Muscle of back (tissue), 11 donors: ENCODE measurements around the gene TTC38. TPM values are rescaled to one million over a fixed set of nuclear protein-coding genes. Genes with fewer than 3 reads are reported as not detected.
A peak's percentile ranks its signal among the peaks of the same experiment; 100 is the strongest.

Experiments
- DNase-seq, 3 donors: peaks; one replicate each; pipeline versions ENCODE4 v3.0.0 to v3.0.0-alpha.2; 2013
- polyA plus RNA-seq, 10 donors: library from polyadenylated mRNA; unstranded; fragments of 120-200 nt; gene quantifications; one replicate each; pipeline ENCODE4 v1.2.1, GENCODE V29; 2013; ENCODE audit not compliant: insufficient read length in 10 of 10

The TTC38 gene
- polyA plus RNA-seq, 10 donors = 14.5 to 22.8 (median 18.1) TPM

GRCh38 chr22:46327691-46328465 is 60.1 kb downstream of the TTC38 start:
- no peak for DNase-seq

DNA sequence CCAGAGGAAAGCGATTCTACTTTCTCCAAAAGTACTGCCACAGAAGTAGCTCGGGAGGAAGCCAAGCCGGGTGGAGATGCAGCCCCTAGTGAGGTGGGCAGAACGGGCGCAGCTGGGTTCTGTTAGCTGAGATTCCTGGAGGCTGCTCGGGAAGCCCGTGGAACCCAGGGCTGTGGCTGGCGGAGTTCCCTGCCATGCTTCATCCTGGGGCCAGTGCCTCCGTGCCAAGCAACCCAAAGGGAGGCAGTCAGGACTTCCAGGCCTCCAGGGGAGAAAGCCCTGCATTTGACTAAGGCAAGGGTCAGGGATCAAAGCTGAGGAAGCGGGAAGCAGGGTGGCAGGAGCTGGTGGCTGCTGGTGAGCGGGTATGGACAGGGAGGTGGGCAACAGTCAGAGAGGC is 61.0 kb downstream of the TTC38 start:
- no peak for DNase-seq

GRCh38 chr22:46329616-46330015 is 61.8 kb downstream of the TTC38 start:
- no peak for DNase-seq

- DNase-seq = no peak
Measured at GRCh38 chr22:46330426-46330825, 62.6 kb downstream of the TTC38 start.

- DNase-seq = no peak
Measured at GRCh38 chr22:46331496-46331895, 63.7 kb downstream of the TTC38 start.

- DNase-seq = peak; percentile 84 to 95 (median 89)
Measured at GRCh38 chr22:46335201-46336118, 67.7 kb downstream of the TTC38 start, which contains the start of gene TRMU. TSS of gene TRMU (plus strand) at chr22:46335714. CDS start at chr22:46335765, 51 bp downstream.

GRCh38 chr22:46336119-46337078 is 68.6 kb downstream of the TTC38 start:
- peak in 1 of 3 donors; percentile 39 for DNase-seq

GRCh38 chr22:46337870-46338269 is 70.1 kb downstream of the TTC38 start:
- DNase-seq = no peak

DNA sequence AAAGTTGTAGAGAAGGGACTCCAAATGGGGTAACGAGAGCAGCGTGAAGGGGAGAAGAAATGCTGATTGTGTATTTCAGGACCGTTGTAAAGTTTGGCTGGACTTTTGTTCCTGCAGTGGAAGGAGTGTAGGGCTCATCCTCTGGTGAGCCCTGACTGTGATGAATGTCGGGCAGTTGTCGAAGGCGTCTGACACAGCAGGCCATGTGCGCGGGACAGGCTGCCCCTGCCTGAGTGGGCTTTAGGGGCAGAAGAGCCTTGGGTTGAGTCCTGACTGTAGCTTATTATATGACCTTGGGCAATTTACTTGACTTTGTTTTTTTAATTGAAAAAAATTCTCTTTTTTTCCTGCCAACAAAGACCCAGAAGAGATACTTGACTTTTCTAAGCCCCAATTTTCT is 70.8 kb downstream of the TTC38 start:
- DNase-seq = no peak

DNA sequence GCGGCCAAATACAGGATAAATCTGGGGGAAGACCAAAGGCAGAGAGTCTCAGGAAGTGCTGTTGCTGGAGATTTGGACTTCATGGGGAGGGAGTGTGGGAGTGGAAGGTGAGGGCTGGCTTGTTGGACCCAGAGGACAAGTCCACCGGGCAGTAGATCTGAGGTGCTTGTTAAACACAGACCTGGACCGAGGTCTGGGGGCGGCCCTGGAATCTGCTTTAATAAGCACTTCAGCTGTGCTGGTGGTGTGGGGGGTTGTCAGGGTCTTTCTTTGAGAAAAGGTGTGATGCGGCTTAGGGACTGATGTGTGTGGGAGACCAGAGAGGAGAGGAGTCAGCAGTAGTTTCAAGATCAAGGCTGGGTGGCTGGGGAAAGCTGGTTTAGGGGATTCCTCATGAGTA is 72.1 kb downstream of the TTC38 start:
- DNase-seq = no peak

GRCh38 chr22:46340676-46341075 is 72.9 kb downstream of the TTC38 start:
- no peak for DNase-seq

Other genes with a start within 250 kb of the TTC38 start
- gene PPARA, start 117.5 kb upstream of the TTC38 start, polyA plus RNA-seq = 10 to 100 TPM; 15.9 to 25.7 (median 20.6) TPM
- gene CDPF1, start 17.7 kb upstream of the TTC38 start, polyA plus RNA-seq = 10 to 100 TPM in 9 of 10 donors, 1 to 10 TPM in 1; 9.7 to 12.6 (median 11.4) TPM
- under 1 TPM; 0.19 to 0.64 (median 0.34) TPM for gene PKDREJ, start 4.7 kb upstream of the TTC38 start, polyA plus RNA-seq
- 10 to 100 TPM in 4 of 10 donors, 1 to 10 TPM in 6; 6.5 to 15.4 (median 9.0) TPM for gene GTSE1, start 28.9 kb downstream of the TTC38 start, polyA plus RNA-seq
- gene TRMU, start 67.7 kb downstream of the TTC38 start, polyA plus RNA-seq = 10 to 100 TPM; 20.2 to 37.8 (median 30.6) TPM